A172 (cell line): ENCODE data around the gene LENG8. TPM values are rescaled to one million over a fixed set of nuclear protein-coding genes. Genes with fewer than 3 reads are reported as not detected.
A peak's percentile ranks its signal among the peaks of the same experiment; 100 is the strongest.
"Not testable (repeated sequence)": the region's sequence is repeated elsewhere in the genome, so short reads cannot be mapped to it uniquely, and the experiment has no call there.

Experiments
- DNase-seq: peaks from one replicate; pipeline ENCODE4 v3.0.0-alpha.2; 2015; ENCODE audit warnings: low spot score
- total RNA-seq: library from RNA; depleted of rRNA; stranded (reverse); fragments of >200 nt; shearing (Covaris generic); gene quantifications from 2 replicates; pipeline ENCODE4 v1.2.3, GENCODE V29; 2014

LENG8 gene
- total RNA-seq, 1 experiment from 2014 or later: 14.8 TPM

GRCh38 chr19:54478677-54479266 is 29.8 kb downstream of the LENG8 start:
- DNase-seq: peak; percentile 44

GRCh38 chr19:54480051-54480450 is 31.1 kb downstream of the LENG8 start:
- no peak for DNase-seq

- peak; percentile 53 for DNase-seq
Measured at GRCh38 chr19:54481326-54481930, 32.4 kb downstream of the LENG8 start.

GRCh38 chr19:54482889-54483288 is 33.9 kb downstream of the LENG8 start:
- DNase-seq: no peak

- DNase-seq: no peak
Measured at GRCh38 chr19:54484451-54484850, 35.5 kb downstream of the LENG8 start.

GRCh38 chr19:54485851-54486250 is 36.9 kb downstream of the LENG8 start:
- DNase-seq: no peak

- DNase-seq: no peak
Measured at GRCh38 chr19:54489341-54489740, 40.3 kb downstream of the LENG8 start.

GRCh38 chr19:54489766-54490165 is 40.8 kb downstream of the LENG8 start:
- no peak for DNase-seq

- no peak for DNase-seq
Measured at GRCh38 chr19:54492568-54492967, 43.6 kb downstream of the LENG8 start.

GRCh38 chr19:54493056-54493455 is 44.1 kb downstream of the LENG8 start:
- not testable (repeated sequence) for DNase-seq

- no peak for DNase-seq
Measured at GRCh38 chr19:54493967-54494585, 45.1 kb downstream of the LENG8 start.

- not testable (repeated sequence) for DNase-seq
Measured at GRCh38 chr19:54495284-54495683, 46.3 kb downstream of the LENG8 start.

- DNase-seq: peak; percentile 43
Measured at GRCh38 chr19:54497747-54498450, 48.9 kb downstream of the LENG8 start.

- DNase-seq: not testable (repeated sequence)
Measured at GRCh38 chr19:54498451-54498772, 49.4 kb downstream of the LENG8 start.

- no peak for DNase-seq
Measured at GRCh38 chr19:54502518-54503048, 53.6 kb downstream of the LENG8 start, which contains the start of gene LAIR2. Gene LAIR2, plus strand, starts transcription at chr19:54502831. Its CDS starts 88 bp downstream, at chr19:54502919.

GRCh38 chr19:54505542-54505941 is 56.5 kb downstream of the LENG8 start:
- not testable (repeated sequence) for DNase-seq

- DNase-seq: no peak
Measured at GRCh38 chr19:54506079-54506478, 57.1 kb downstream of the LENG8 start.

GRCh38 chr19:54507038-54507717 is 58.2 kb downstream of the LENG8 start:
- not testable (repeated sequence) for DNase-seq

- DNase-seq: peak; percentile 21
Measured at GRCh38 chr19:54507824-54508223, 58.8 kb downstream of the LENG8 start.

GRCh38 chr19:54508487-54508886 is 59.5 kb downstream of the LENG8 start:
- DNase-seq: not testable (repeated sequence)

GRCh38 chr19:54509200-54509940 is 60.4 kb downstream of the LENG8 start:
- DNase-seq: not testable (repeated sequence)
